Nephron progenitor cell (in vitro differentiated cells): ENCODE data around the gene RASGRP3.

Source experiments
- DNase-seq: peaks from one replicate; pipeline ENCODE4 v3.0.0; 2021
- H3K27ac Mint-ChIP-seq: 2 replicates; pipeline ENCODE4 v1.8.0; 2021; ENCODE audit warnings: mild to moderate bottlenecking, moderate library complexity, mixed read lengths
- H3K27me3 Mint-ChIP-seq: 2 replicates; pipeline ENCODE4 v1.8.0; 2021; ENCODE audit warnings: mild to moderate bottlenecking, low read depth, mixed read lengths; ENCODE audit not compliant: poor library complexity
- H3K36me3 Mint-ChIP-seq: 2 replicates; pipeline ENCODE4 v1.8.0; 2021; ENCODE audit warnings: low read depth, mixed read lengths
- H3K4me1 Mint-ChIP-seq: 2 replicates; pipeline ENCODE4 v1.8.0; 2021; ENCODE audit warnings: mixed read lengths
- H3K4me3 Mint-ChIP-seq: 2 replicates; pipeline ENCODE4 v1.8.0; 2021; ENCODE audit warnings: mild to moderate bottlenecking, moderate library complexity, mixed read lengths
- H3K9me3 Mint-ChIP-seq: 2 replicates; pipeline ENCODE4 v1.8.0; 2021; ENCODE audit warnings: mild to moderate bottlenecking, moderate library complexity, mixed read lengths
- CTCF ChIP-seq: fragments of 200-600 bp; sonication (generic); IDR thresholded peaks from 2 replicates; pipeline ENCODE4 v1.5.0; 2021; ENCODE audit warnings: antibody characterized with exemption

RASGRP3 gene

GRCh38 chr2:33496150-33496549 is 19.7 kb downstream of the RASGRP3 start:
- no peak overlapping the region for H3K4me3 Mint-ChIP-seq
- no peaks in the 10 kb centered on the region for H3K36me3 Mint-ChIP-seq
- no peak for TF ChIP-seq CTCF
- H3K9me3 Mint-ChIP-seq = peaks cover 5% of the 10 kb centered on the region
- peaks cover 2% of the 10 kb centered on the region for H3K27me3 Mint-ChIP-seq
- no peak overlapping the region for H3K27ac Mint-ChIP-seq
- peaks cover 30% of the 10 kb centered on the region for H3K4me1 Mint-ChIP-seq
- DNase-seq = no peak

- Mint-ChIP-seq H3K4me3 (no peak overlapping the region), H3K9me3 (peaks cover 5% of the 10 kb centered on the region), H3K4me1 (peaks cover 30% of the 10 kb centered on the region), H3K36me3 (no peaks in the 10 kb centered on the region), H3K27ac (no peak overlapping the region), H3K27me3 (peaks cover 2% of the 10 kb centered on the region)
- no peak for TF ChIP-seq CTCF
- no peak for DNase-seq
Observed at GRCh38 chr2:33496726-33497125, 20.3 kb downstream of the RASGRP3 start.

GRCh38 chr2:33497221-33497650 is 20.8 kb downstream of the RASGRP3 start:
- Mint-ChIP-seq H3K9me3 (peaks cover 5% of the 10 kb centered on the region), H3K27ac (no peak overlapping the region), H3K36me3 (no peaks in the 10 kb centered on the region), H3K4me1 (peaks cover 30% of the 10 kb centered on the region), H3K27me3 (peaks cover 2% of the 10 kb centered on the region), H3K4me3 (no peak overlapping the region)
- TF ChIP-seq CTCF = no peak
- DNase-seq = no peak

- H3K9me3 Mint-ChIP-seq = peaks cover 5% of the 10 kb centered on the region
- peaks cover 2% of the 10 kb centered on the region for H3K27me3 Mint-ChIP-seq
- TF ChIP-seq CTCF = no peak
- no peak overlapping the region for H3K4me3 Mint-ChIP-seq
- H3K4me1 Mint-ChIP-seq = peaks cover 30% of the 10 kb centered on the region
- no peak overlapping the region for H3K27ac Mint-ChIP-seq
- no peak for DNase-seq
- H3K36me3 Mint-ChIP-seq = no peaks in the 10 kb centered on the region
Observed at GRCh38 chr2:33498291-33498956, 22.0 kb downstream of the RASGRP3 start.

- H3K9me3 Mint-ChIP-seq = peaks cover 5% of the 10 kb centered on the region
- no peak for DNase-seq
- H3K36me3 Mint-ChIP-seq = no peaks in the 10 kb centered on the region
- H3K4me3 Mint-ChIP-seq = no peak overlapping the region
- TF ChIP-seq CTCF = no peak
- H3K4me1 Mint-ChIP-seq = peaks cover 26% of the 10 kb centered on the region
- peaks cover 2% of the 10 kb centered on the region for H3K27me3 Mint-ChIP-seq
- no peak overlapping the region for H3K27ac Mint-ChIP-seq
Observed at GRCh38 chr2:33500177-33500576, 23.7 kb downstream of the RASGRP3 start.

GRCh38 chr2:33502025-33502424 is 25.6 kb downstream of the RASGRP3 start:
- Mint-ChIP-seq H3K36me3 (no peaks in the 10 kb centered on the region), H3K4me3 (no peak overlapping the region), H3K27me3 (peaks cover 2% of the 10 kb centered on the region), H3K27ac (no peak overlapping the region), H3K4me1 (peaks cover 12% of the 10 kb centered on the region), H3K9me3 (peaks cover 5% of the 10 kb centered on the region)
- no peak for TF ChIP-seq CTCF
- DNase-seq = no peak
